HepG2 (cell line): Measurements from ENCODE around the gene CCDC201. TPM values are rescaled to one million over a fixed set of nuclear protein-coding genes. Genes with fewer than 3 reads are reported as not detected.

Source experiments
- ATAC-seq: fragments of 200-7000 bp; cut with Tn5 transposase; 3 replicates; pipeline ENCODE4 v1.9.1; 2020; ENCODE audit warnings: mild to moderate bottlenecking, moderate library complexity
- BruUV-seq: library from RNA; stranded (reverse); fragments of 400-500 nt; replicated peaks from 2 replicates; lab custom pipeline; 2021; lab: Mats Ljungman, UMichigan
- CTCF ChIA-PET: fragments of 300-600 bp; formaldehyde crosslinking; extraction: SDS; loops from one replicate; lab custom pipeline; 2021; ENCODE audit warnings: low total read pairs, inconsistent platforms, low intra/inter-chr PET ratio; lab: Yijun Ruan, JAX
- POLR2A ChIA-PET: fragments of 350-600 bp; sonication (Branson Sonifier 250); formaldehyde crosslinking; loops from one replicate; lab custom pipeline; 2020; ENCODE audit warnings: antibody characterized with exemption, inconsistent platforms; lab: Yijun Ruan, JAX
- DNase-seq: peaks from one replicate; pipeline ENCODE4 v3.0.0-alpha.2; 2015; ENCODE audit warnings: low spot score
- FAIRE-seq: peaks from 3 replicates; lab custom pipeline; 2011; peaks lifted over from hg19 to GRCh38; lab: Jason Lieb, UNC
- H2AFZ ChIP-seq: one replicate; pipeline ENCODE4 v1.6.1; 2011; ENCODE audit warnings: low read length, inconsistent platforms
- H3K27ac ChIP-seq: fragments of 300-600 bp; 3 replicates; pipeline ENCODE4 v1.8.0; 2011; ENCODE audit warnings: mixed run types, mild to moderate bottlenecking, mixed read lengths, low read length, inconsistent platforms; ENCODE audit not compliant: insufficient read depth; ENCODE audit errors: extremely low read length
- H3K27me3 ChIP-seq, 2 experiments: fragments of 200-600 bp in 1 of 2; 2 replicates in 1 of 2; 3 replicates in 1 of 2; pipeline versions ENCODE4 v1.6.0 to v1.8.0; 2011; ENCODE audit warnings: low read length in 2 of 2, mild to moderate bottlenecking in 2 of 2, moderate library complexity in 2 of 2, inconsistent platforms in 1 of 2; ENCODE audit not compliant: insufficient read depth in 2 of 2, control insufficient read depth in 1 of 2
- H3K36me3 ChIP-seq, 2 experiments: fragments of 200-600 bp in 1 of 2; replicated peaks in 1 of 2; 2 replicates in 1 of 2; 3 replicates in 1 of 2; pipeline versions ENCODE4 v1.5.1 to v1.8.0; 2011; ENCODE audit warnings: low read length in 2 of 2, inconsistent platforms in 1 of 2; ENCODE audit not compliant: insufficient read depth in 2 of 2, control insufficient read depth in 1 of 2
- H3K4me1 ChIP-seq: 2 replicates; pipeline ENCODE4 v1.5.1; 2012; ENCODE audit warnings: low read length, inconsistent platforms; ENCODE audit not compliant: insufficient read depth
- H3K4me2 ChIP-seq: 2 replicates; pipeline ENCODE4 v1.6.0; 2011; ENCODE audit warnings: low read depth, low read length, inconsistent platforms
- H3K4me3 ChIP-seq, 3 experiments: fragments of 200-600 bp in 1 of 3; sonication (generic), shearing (Covaris generic) in 1 of 3; replicated peaks in 1 of 3; 2 replicates each; pipeline ENCODE4 v1.5.1; 2011 to 2016; ENCODE audit warnings: low read length in 3 of 3, inconsistent platforms in 2 of 3, low read depth in 2 of 3, mild to moderate bottlenecking in 2 of 3, control low read depth in 1 of 3, mixed read lengths in 1 of 3; ENCODE audit not compliant: insufficient read depth in 1 of 3
- H3K79me2 ChIP-seq: one replicate; pipeline ENCODE4 v1.6.1; 2011; ENCODE audit warnings: low read length, inconsistent platforms; ENCODE audit not compliant: insufficient read depth
- H3K9ac ChIP-seq: 2 replicates; pipeline ENCODE4 v1.6.0; 2011; ENCODE audit warnings: mild to moderate bottlenecking, low read depth, low read length, inconsistent platforms; ENCODE audit not compliant: insufficient read depth
- H3K9me3 ChIP-seq: 2 replicates; pipeline ENCODE4 v1.5.1; 2012; ENCODE audit warnings: mild to moderate bottlenecking, low read length
- H4K20me1 ChIP-seq: 2 replicates; pipeline ENCODE4 v1.6.0; 2011; ENCODE audit warnings: inconsistent platforms, mild to moderate bottlenecking, low read length, moderate library complexity; ENCODE audit not compliant: insufficient read depth
- ARID3A ChIP-seq: IDR thresholded peaks from 2 replicates; pipeline ENCODE4 v1.6.1; 2012; ENCODE audit warnings: low read depth, low read length, improper control_type of control experiment
- ATF7-NPFF ChIP-seq: sonication (generic); formaldehyde crosslinking; IDR thresholded peaks from 2 replicates; pipeline ENCODE4 v1.8.1; 2023; ENCODE audit warnings: mild to moderate bottlenecking, low read depth, missing genetic modification reagents, moderate library complexity
- CTCF ChIP-seq: sonication (generic); formaldehyde crosslinking; IDR thresholded peaks from 2 replicates; pipeline ENCODE4 v1.5.0; 2020; ENCODE audit warnings: mild to moderate bottlenecking, missing genetic modification reagents, moderate library complexity
- MAZ ChIP-seq, 2 experiments: sonication (generic) in 1 of 2; formaldehyde crosslinking in 1 of 2; IDR thresholded peaks; 2 replicates each; pipeline versions ENCODE4 v1.5.0 to v1.6.1; 2012 to 2020; ENCODE audit warnings: low read depth in 2 of 2, mild to moderate bottlenecking in 2 of 2, borderline replicate concordance in 1 of 2, improper control_type of control experiment in 1 of 2, low read length in 1 of 2, missing genetic modification reagents in 1 of 2, moderate library complexity in 1 of 2
- PHF20 ChIP-seq: sonication (generic); formaldehyde crosslinking; IDR thresholded peaks from 2 replicates; pipeline ENCODE4 v1.5.0; 2020; ENCODE audit warnings: mild to moderate bottlenecking, missing genetic modification reagents
- POLR2G ChIP-seq: fragments of 200-400 bp; formaldehyde crosslinking; IDR thresholded peaks from 2 replicates; pipeline ENCODE4 v1.6.1; 2018; ENCODE audit warnings: mild to moderate bottlenecking, low read depth, low read length, moderate library complexity
- RBM22 ChIP-seq: fragments of 200-400 bp; formaldehyde crosslinking; optimal IDR thresholded peaks from 2 replicates; pipeline ENCODE3; 2017; ENCODE audit warnings: mild to moderate bottlenecking, low read length, moderate library complexity
- SMAD1 ChIP-seq: sonication (generic); formaldehyde crosslinking; IDR thresholded peaks from 2 replicates; pipeline ENCODE4 v1.4.0; 2020; ENCODE audit warnings: missing genetic modification reagents, low read depth, mild to moderate bottlenecking, borderline replicate concordance
- SP2 ChIP-seq: sonication (generic); formaldehyde crosslinking; IDR thresholded peaks from 2 replicates; pipeline ENCODE4 v1.5.1; 2020; ENCODE audit warnings: mild to moderate bottlenecking, missing genetic modification reagents
- STAG1 ChIP-seq: sonication (generic); formaldehyde crosslinking; IDR thresholded peaks from 2 replicates; pipeline ENCODE4 v1.4.0; 2020; ENCODE audit warnings: missing genetic modification reagents
- ZNF263 ChIP-seq: sonication (generic); formaldehyde crosslinking; IDR thresholded peaks from 2 replicates; pipeline ENCODE4 v1.4.0; 2020; ENCODE audit warnings: missing genetic modification reagents
- WGBS: methylation state at CpG from one replicate; pipeline ENCODE4 v1.1.6; 2017; ENCODE audit warnings: low lambda C conversion rate; 5-methylcytosine and 5-hydroxymethylcytosine counted together
- in situ Hi-C: cut with HindIII; loops from 2 replicates; pipeline ENCODE4 v1.10.0; 2017; ENCODE audit warnings: low pct_unique_long_range_greater_than_20kb; ENCODE audit not compliant: extremely low pct_ligation_motif_present
- intact Hi-C: fragments of 100-400 bp; cut with micrococcal nuclease; formaldehyde crosslinking; loops from one replicate; pipeline ENCODE4 v1.10.0; 2022; ENCODE audit not compliant: unreplicated experiment
- polyA plus RNA-seq, 8 experiments: library from polyadenylated mRNA; depleted of rRNA in 3 of 8; stranded (reverse) in 7 of 8; unstranded in 1 of 8; fragments of >200 nt; fragmentation: Illumina TruSeq in 4 of 8; extraction: Trizol in 4 of 8; gene quantifications; 2 replicates each; pipeline versions ENCODE4 v1.2.1 to v1.2.3, GENCODE V29; 2011 to 2016; ENCODE audit warnings: low read depth in 4 of 8, missing spikeins in 1 of 8, mixed read lengths in 1 of 8; ENCODE audit not compliant: insufficient read depth in 1 of 8
- total RNA-seq, 5 experiments: library from RNA; depleted of rRNA; stranded (reverse); fragments of >200 nt; fragmentation: Illumina TruSeq; extraction: Trizol; gene quantifications; 2 replicates each; pipeline ENCODE4 v1.2.3, GENCODE V29; 2016; ENCODE audit warnings: low read depth in 1 of 5
- TF ChIP-seq, protein P1 (sequence below): sonication (generic); formaldehyde crosslinking; conservative IDR thresholded peaks from 2 replicates; pipeline ENCODE4 v1.8.0; 2022; ENCODE audit warnings: missing genetic modification reagents

Gene CCDC201
- total and polyA plus RNA-seq, 2 of the 13 experiments (the other 11 are each of a cell fraction or from before 2014, with no cell fraction given): 0.92 TPM; not detected in 1

- H3K9ac ChIP-seq: no peak overlapping the region
- no TSS peak for BruUV-seq
- TF ChIP-seq CTCF (CRISPR knock-in tag): peak; percentile 37
- peak; percentile 54 for TF ChIP-seq STAG1 (CRISPR knock-in tag)
- peak; percentile 32; the same call in 1 of the 2 replicates for TF ChIP-seq ZNF263 (CRISPR knock-in tag)
- no peak for TF ChIP-seq SP2 (CRISPR knock-in tag)
- H3K27me3 ChIP-seq: no peaks in the 10 kb centered on the region
- no peak overlapping the region for H3K4me3 ChIP-seq
- H3K9me3 ChIP-seq: no peaks in the 10 kb centered on the region
- FAIRE-seq (no peak), ATAC-seq (peak; percentile 91), DNase-seq (peak; percentile 20)
- H3K79me2 ChIP-seq: no peaks in the 10 kb centered on the region
- H3K36me3 ChIP-seq: no peaks in the 10 kb centered on the region
- 5% methylated on average over 1 of the region's 1 CpG for WGBS
- CTCF ChIA-PET: interaction anchor here (1.7 kb wide), 1 partner anchor 31 kb away, joined by 6 read pairs; no protein-coding TSS in a partner anchor
- H2AFZ ChIP-seq: no peak overlapping the region
- intact Hi-C loops: no loop called here
- POLR2A ChIA-PET: interaction anchor here (0.8 to 1.8 kb wide), 5 partner anchors 9 to 22 kb away, joined by 3 to 9 read pairs (median 3); partner anchors contain the start of gene IGFBP1
- peaks cover 6% of the 10 kb centered on the region; the same call in 1 of the 2 replicates for H3K4me1 ChIP-seq
- in situ Hi-C loops: no loop called here
- no peak overlapping the region for H3K4me2 ChIP-seq
- no peak overlapping the region for H3K27ac ChIP-seq
- no peaks in the 10 kb centered on the region for H4K20me1 ChIP-seq
These were observed 29.9 kb upstream of the CCDC201 start for GRCh38 chr7:45902820-45903219.

GRCh38 chr7:45901566-45901965 is 28.7 kb upstream of the CCDC201 start:
- intact Hi-C loops (no loop called here), in situ Hi-C loops (no loop called here)
- Histone ChIP-seq H3K27ac (no peak overlapping the region), H3K4me3 (no peak overlapping the region), H3K27me3 (no peaks in the 10 kb centered on the region), H3K79me2 (no peaks in the 10 kb centered on the region), H3K9me3 (no peaks in the 10 kb centered on the region), H3K36me3 (no peaks in the 10 kb centered on the region), H2AFZ (no peak overlapping the region), H3K4me1 (peaks cover 6% of the 10 kb centered on the region; the same call in 1 of the 2 replicates), H4K20me1 (no peaks in the 10 kb centered on the region), H3K4me2 (no peak overlapping the region), H3K9ac (no peak overlapping the region)
- WGBS: 0% methylated on average over 1 of the region's 1 CpG
- POLR2A ChIA-PET: interaction anchor here (1.4 to 1.8 kb wide), 2 partner anchors 9 to 13 kb away, joined by 8 to 9 read pairs; partner anchors contain the start of gene IGFBP1
- CTCF ChIA-PET: no interaction called here
- FAIRE-seq (no peak), DNase-seq (no peak), ATAC-seq (no peak)
- no TSS peak for BruUV-seq
- TF ChIP-seq POLR2G (no peak), SMAD1 (CRISPR knock-in tag) (no peak), RBM22 (no peak), ARID3A (no peak), PHF20 (no peak), ATF7-NPFF (CRISPR knock-in tag) (no peak), MAZ (IDR thresholded peaks at IDR 0.05; ENCODE audit: borderline replicate concordance, low read depth, low read length) (no peak), MAZ (CRISPR knock-in tag; IDR thresholded peaks at IDR 0.05; ENCODE audit: low read depth) (no peak)
- TF ChIP-seq, protein P1, sequence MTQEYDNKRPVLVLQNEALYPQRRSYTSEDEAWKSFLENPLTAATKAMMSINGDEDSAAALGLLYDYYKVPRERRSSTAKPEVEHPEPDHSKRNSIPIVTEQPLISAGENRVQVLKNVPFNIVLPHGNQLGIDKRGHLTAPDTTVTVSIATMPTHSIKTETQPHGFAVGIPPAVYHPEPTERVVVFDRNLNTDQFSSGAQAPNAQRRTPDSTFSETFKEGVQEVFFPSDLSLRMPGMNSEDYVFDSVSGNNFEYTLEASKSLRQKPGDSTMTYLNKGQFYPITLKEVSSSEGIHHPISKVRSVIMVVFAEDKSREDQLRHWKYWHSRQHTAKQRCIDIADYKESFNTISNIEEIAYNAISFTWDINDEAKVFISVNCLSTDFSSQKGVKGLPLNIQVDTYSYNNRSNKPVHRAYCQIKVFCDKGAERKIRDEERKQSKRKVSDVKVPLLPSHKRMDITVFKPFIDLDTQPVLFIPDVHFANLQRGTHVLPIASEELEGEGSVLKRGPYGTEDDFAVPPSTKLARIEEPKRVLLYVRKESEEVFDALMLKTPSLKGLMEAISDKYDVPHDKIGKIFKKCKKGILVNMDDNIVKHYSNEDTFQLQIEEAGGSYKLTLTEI (CRISPR knock-in tag): no peak
